Stimulated activated CD4-positive, alpha-beta T cell treated with anti-CD3 and anti-CD28 coated beads, Interleukin-15, amount 100 ng/mL, for 24 hours (primary cell): ENCODE results near the gene SUPT4H1.

Experiments used
- DNase-seq: peaks from one replicate; pipeline ENCODE4 v3.0.0-alpha.2; 2020

Gene SUPT4H1

GRCh38 chr17:58338841-58339754, 12.9 kb downstream of the SUPT4H1 start:
- DNase-seq: peak; percentile 92

- DNase-seq: peak; percentile 65
These were observed 13.6 kb downstream of the SUPT4H1 start for GRCh38 chr17:58338454-58338840.

GRCh38 chr17:58337600-58338453, 14.2 kb downstream of the SUPT4H1 start:
- peak; percentile 97 for DNase-seq

GRCh38 chr17:58337210-58337599, 14.8 kb downstream of the SUPT4H1 start:
- DNase-seq: peak; percentile 72

GRCh38 chr17:58336456-58337209, 15.4 kb downstream of the SUPT4H1 start:
- DNase-seq: peak; percentile 52

- peak; percentile 85 for DNase-seq
These were observed 16.1 kb downstream of the SUPT4H1 start for GRCh38 chr17:58335779-58336455.

- DNase-seq: peak; percentile 83
These were observed 16.8 kb downstream of the SUPT4H1 start for GRCh38 chr17:58335061-58335731.

GRCh38 chr17:58334661-58335060, 17.3 kb downstream of the SUPT4H1 start:
- peak; percentile 56 for DNase-seq

GRCh38 chr17:58334256-58334655, 17.7 kb downstream of the SUPT4H1 start:
- DNase-seq: peak; percentile 26

GRCh38 chr17:58333736-58334207, 18.2 kb downstream of the SUPT4H1 start:
- DNase-seq: peak; percentile 55

- DNase-seq: peak; percentile 92
These were observed 18.9 kb downstream of the SUPT4H1 start for GRCh38 chr17:58332778-58333735.

- DNase-seq: peak; percentile 97
These were observed 19.9 kb downstream of the SUPT4H1 start for GRCh38 chr17:58331815-58332777.

- peak; percentile 84 for DNase-seq
These were observed 20.8 kb downstream of the SUPT4H1 start for GRCh38 chr17:58330997-58331814.

GRCh38 chr17:58330538-58330996, 21.4 kb downstream of the SUPT4H1 start:
- peak; percentile 71 for DNase-seq

- peak; percentile 74 for DNase-seq
These were observed 22.0 kb downstream of the SUPT4H1 start for GRCh38 chr17:58329810-58330537.

- peak; percentile 93 for DNase-seq
These were observed 22.8 kb downstream of the SUPT4H1 start for GRCh38 chr17:58329035-58329809.
